Cardiac fibroblast (primary cell): ENCODE measurements around the gene ETS2.

Source experiments
- DNase-seq, 2 donors: peaks; one replicate each; pipeline versions ENCODE4 v3.0.0 to v3.0.0-alpha.2; 2010; ENCODE audit warnings: low read depth in 2 of 2
- H3K4me3 ChIP-seq, 2 donors: replicated peaks in 1 of 2; 1 replicate in 1 of 2; 2 replicates in 1 of 2; pipeline ENCODE4 v1.5.1; 2011; ENCODE audit warnings: low read depth in 2 of 2, low read length in 2 of 2, mild to moderate bottlenecking in 2 of 2, moderate library complexity in 1 of 2
- CTCF ChIP-seq: IDR thresholded peaks from one replicate; pipeline ENCODE4 v1.5.1; 2011; ENCODE audit warnings: low read depth, mild to moderate bottlenecking, low read length, inconsistent platforms

ETS2 gene

GRCh38 chr21:38787461-38788274 is 18.1 kb upstream of the ETS2 start:
- DNase-seq, result peak; percentile 29 to 90
- TF ChIP-seq CTCF, result no peak
- H3K4me3 ChIP-seq, result no peak overlapping the region

GRCh38 chr21:38788275-38788905 is 17.3 kb upstream of the ETS2 start:
- no peak overlapping the region for H3K4me3 ChIP-seq
- no peak for TF ChIP-seq CTCF
- DNase-seq, result peak; percentile 41 to 44

- no peak overlapping the region for H3K4me3 ChIP-seq
- DNase-seq, result no peak
- no peak for TF ChIP-seq CTCF
Measured at GRCh38 chr21:38789275-38789674, 16.5 kb upstream of the ETS2 start.

GRCh38 chr21:38790059-38790458 is 15.7 kb upstream of the ETS2 start:
- no peak for TF ChIP-seq CTCF
- no peak for DNase-seq
- H3K4me3 ChIP-seq, result no peak overlapping the region

- no peak for TF ChIP-seq CTCF
- no peak for DNase-seq
- no peak overlapping the region for H3K4me3 ChIP-seq
Measured at GRCh38 chr21:38790961-38791360, 14.8 kb upstream of the ETS2 start.

GRCh38 chr21:38792676-38793459 is 12.9 kb upstream of the ETS2 start:
- no peak for TF ChIP-seq CTCF
- no peak for DNase-seq
- no peak overlapping the region for H3K4me3 ChIP-seq
